Measurements from ENCODE around the gene TRHDE.
"Not testable (repeated sequence)": the region's sequence is repeated elsewhere in the genome, so short reads cannot be mapped to it uniquely, and the experiment has no call there.

Gene TRHDE

GRCh38 chr12:72660174-72660573, 388.0 kb downstream of the TRHDE start:
- DNase-seq: not testable (repeated sequence)

GRCh38 chr12:72673853-72674252, 401.7 kb downstream of the TRHDE start:
- no peak for DNase-seq

GRCh38 chr12:72676556-72676955, 404.4 kb downstream of the TRHDE start:
- no peak for DNase-seq

- no peak for DNase-seq
Observed at GRCh38 chr12:72677139-72677538, 405.0 kb downstream of the TRHDE start.

GRCh38 chr12:72677846-72678245, 405.7 kb downstream of the TRHDE start:
- DNase-seq: no peak

- no peak for DNase-seq
Observed at GRCh38 chr12:72679147-72679757, 407.1 kb downstream of the TRHDE start.

GRCh38 chr12:72681028-72681427, 408.9 kb downstream of the TRHDE start:
- DNase-seq: no peak

GRCh38 chr12:72684491-72684890, 412.3 kb downstream of the TRHDE start:
- no peak for DNase-seq

- DNase-seq: no peak
Observed at GRCh38 chr12:72692338-72692737, 420.2 kb downstream of the TRHDE start.

GRCh38 chr12:72694193-72694592, 422.0 kb downstream of the TRHDE start:
- DNase-seq: no peak

- no peak for DNase-seq
Observed at GRCh38 chr12:72699362-72699761, 427.2 kb downstream of the TRHDE start.

GRCh38 chr12:72712025-72712424, 439.9 kb downstream of the TRHDE start:
- DNase-seq: not testable (repeated sequence)

GRCh38 chr12:72716221-72716620, 444.1 kb downstream of the TRHDE start:
- DNase-seq: no peak

- no peak for DNase-seq
Observed at GRCh38 chr12:72717036-72717435, 444.9 kb downstream of the TRHDE start.
